ENCODE measurements around the gene TNNT3. TPM values are rescaled to one million over a fixed set of nuclear protein-coding genes. Genes with fewer than 3 reads are reported as not detected.

Gene TNNT3
- total and polyA plus RNA-seq, 2 donors from 2014 or later, result 0.60 TPM; not detected in 1

DNA sequence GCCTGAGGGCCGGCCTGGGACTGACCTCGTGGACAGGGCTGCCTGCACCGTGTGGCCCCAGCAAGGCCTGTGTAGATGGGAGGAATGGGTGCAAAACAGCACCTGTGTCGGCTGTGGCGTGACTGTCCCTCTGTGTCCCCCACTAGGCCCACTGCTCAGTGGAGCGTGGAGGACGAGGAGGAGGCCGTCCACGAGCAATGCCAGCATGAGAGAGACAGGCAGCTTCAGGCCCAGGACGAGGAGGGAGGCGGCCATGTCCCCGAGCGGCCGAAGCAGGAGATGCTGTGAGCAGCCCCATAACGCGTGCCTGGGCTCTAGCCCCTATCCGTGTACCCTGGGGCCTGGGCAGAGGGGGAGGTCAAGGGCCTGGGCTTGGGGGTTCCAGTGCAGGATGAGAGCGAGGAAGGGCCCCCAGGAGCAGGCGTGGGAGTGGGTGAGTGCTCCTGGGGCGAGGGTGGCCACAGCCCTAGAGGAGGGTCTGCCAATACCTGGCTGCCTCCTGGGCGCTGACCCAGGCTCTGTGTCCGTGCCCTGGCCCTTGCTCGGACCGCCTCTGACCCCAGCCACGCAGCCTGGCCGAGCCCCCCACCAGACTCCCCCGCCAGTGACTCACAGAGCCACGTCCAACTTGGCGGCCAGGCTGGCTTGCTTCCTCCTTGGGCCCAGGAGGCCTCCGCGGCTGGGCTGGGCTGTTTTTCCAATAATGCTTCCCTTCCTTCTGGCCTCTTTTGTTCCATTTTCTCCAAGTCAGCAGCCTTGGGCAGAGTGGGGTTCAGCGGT, 39.4 kb upstream of the TNNT3 start:
- Histone ChIP-seq H3K27me3 (ENCODE audit: control insufficient read depth, insufficient read depth, low read length) (no peaks in the 10 kb centered on the region), H3K27ac (ENCODE audit: low read depth in 2 of 2, low read length in 2 of 2) (no peak overlapping the region), H3K4me3 (ENCODE audit: low read length in 3 of 3) (no peak overlapping the region), H3K4me1 (ENCODE audit: control insufficient read depth in 2 of 3, insufficient read depth in 2 of 3, low read depth in 1 of 3, low read length in 3 of 3) (no peaks in the 10 kb centered on the region), H3K9ac (ENCODE audit: low read length in 3 of 3) (no peak overlapping the region), H3K9me3 (ENCODE audit: control insufficient read depth in 2 of 3, insufficient read depth in 1 of 3, low read length in 3 of 3) (no peaks in the 10 kb centered on the region), H3K36me3 (ENCODE audit: control insufficient read depth in 2 of 3, insufficient read depth in 3 of 3, low read length in 3 of 3) (no peaks in the 10 kb centered on the region)
- intact Hi-C loops (cut with DNase I), result no loop called here
- DNase-seq, result peak in 3 of 5 donors; percentile 54 to 76 (median 55)
- no peak for TF ChIP-seq CTCF (IDR thresholded peaks at IDR 0.05; ENCODE audit: borderline replicate concordance, extremely low read depth, insufficient read depth)
- FAIRE-seq, result no peak

- DNase-seq, result peak in 1 of 5 donors; percentile 43
- no peak overlapping the region for H3K27ac ChIP-seq (ENCODE audit: low read depth in 2 of 2, low read length in 2 of 2)
- no peak for FAIRE-seq
- no peak overlapping the region for H3K9ac ChIP-seq (ENCODE audit: low read length in 3 of 3)
- no peaks in the 10 kb centered on the region for H3K27me3 ChIP-seq (ENCODE audit: control insufficient read depth, insufficient read depth, low read length)
- no peak for TF ChIP-seq CTCF (IDR thresholded peaks at IDR 0.05; ENCODE audit: borderline replicate concordance, extremely low read depth, insufficient read depth)
- intact Hi-C loops (cut with DNase I), result no loop called here
- no peaks in the 10 kb centered on the region for H3K4me1 ChIP-seq (ENCODE audit: control insufficient read depth in 2 of 3, insufficient read depth in 2 of 3, low read depth in 1 of 3, low read length in 3 of 3)
- H3K4me3 ChIP-seq (ENCODE audit: low read length in 3 of 3), result no peak overlapping the region
- no peaks in the 10 kb centered on the region for H3K36me3 ChIP-seq (ENCODE audit: control insufficient read depth in 2 of 3, insufficient read depth in 3 of 3, low read length in 3 of 3)
- no peaks in the 10 kb centered on the region for H3K9me3 ChIP-seq (ENCODE audit: control insufficient read depth in 2 of 3, insufficient read depth in 1 of 3, low read length in 3 of 3)
Observed at GRCh38 chr11:1880746-1881441, 38.6 kb upstream of the TNNT3 start.

DNA sequence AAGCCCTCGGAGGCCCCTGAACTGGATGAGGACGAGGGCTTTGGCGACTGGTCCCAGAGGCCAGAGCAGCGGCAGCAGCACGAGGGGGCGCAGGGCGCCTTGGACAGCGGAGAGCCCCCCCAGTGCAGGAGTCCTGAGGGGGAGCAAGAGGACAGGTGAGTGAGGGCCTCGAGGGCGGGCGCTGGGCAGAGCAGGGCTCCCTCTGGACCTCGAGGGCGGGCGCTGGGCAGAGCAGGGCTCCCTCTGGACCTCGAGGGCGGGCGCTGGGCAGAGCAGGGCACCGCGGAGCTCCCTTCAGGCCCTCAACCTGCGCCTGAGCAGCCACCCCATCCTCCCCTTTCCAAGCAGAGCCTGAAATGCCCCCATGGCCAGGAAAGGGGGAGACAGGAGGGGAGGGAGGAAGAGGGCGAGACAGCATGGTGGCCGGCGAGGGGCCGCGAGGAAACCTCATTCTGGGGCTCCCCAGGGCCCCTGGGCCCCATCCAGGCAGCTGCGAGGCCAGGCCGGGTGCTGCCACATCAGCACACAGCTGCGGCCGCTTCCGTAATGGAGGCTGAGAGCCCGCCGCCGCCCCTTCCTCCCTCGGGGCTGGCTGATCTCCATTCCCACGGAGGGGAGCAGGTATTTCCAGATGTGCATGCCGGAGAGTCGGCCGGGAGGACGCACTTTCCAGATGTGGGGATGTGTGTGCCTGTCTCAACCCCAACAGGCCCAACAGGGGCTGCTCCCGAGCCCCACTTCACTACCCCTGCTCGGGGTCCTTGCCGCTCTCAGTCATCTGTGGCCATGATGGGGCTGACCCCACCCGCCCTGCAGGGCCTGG, 37.9 kb upstream of the TNNT3 start:
- Histone ChIP-seq H3K36me3 (ENCODE audit: control insufficient read depth in 2 of 3, insufficient read depth in 3 of 3, low read length in 3 of 3) (no peaks in the 10 kb centered on the region), H3K27ac (ENCODE audit: low read depth in 2 of 2, low read length in 2 of 2) (no peak overlapping the region), H3K4me3 (ENCODE audit: low read length in 3 of 3) (no peak overlapping the region), H3K9me3 (ENCODE audit: control insufficient read depth in 2 of 3, insufficient read depth in 1 of 3, low read length in 3 of 3) (no peaks in the 10 kb centered on the region), H3K9ac (ENCODE audit: low read length in 3 of 3) (no peak overlapping the region), H3K4me1 (ENCODE audit: control insufficient read depth in 2 of 3, insufficient read depth in 2 of 3, low read depth in 1 of 3, low read length in 3 of 3) (no peaks in the 10 kb centered on the region), H3K27me3 (ENCODE audit: control insufficient read depth, insufficient read depth, low read length) (no peaks in the 10 kb centered on the region)
- FAIRE-seq (no peak), DNase-seq (peak in 1 of 5 donors; percentile 75)
- TF ChIP-seq CTCF (IDR thresholded peaks at IDR 0.05; ENCODE audit: borderline replicate concordance, extremely low read depth, insufficient read depth), result no peak
- intact Hi-C loops (cut with DNase I), result no loop called here

All from kidney (tissue), 14 donors.